Measurements from ENCODE around the gene UBE2V1.

- TF ChIP-seq CTCF (conservative IDR thresholded peaks at IDR 0.05; ENCODE audit: low read length), result no peak
- TF ChIP-seq EZH2phosphoT487 (IDR thresholded peaks at IDR 0.05; ENCODE audit: borderline replicate concordance, low read depth, low read length), result no peak
Observed at GRCh38 chr20:50057714-50058053, 55.3 kb downstream of the UBE2V1 start.
